HEK293 (cell line): Measurements from ENCODE around the gene AP5S1.
A peak's percentile ranks its signal among the peaks of the same experiment; 100 is the strongest.

Experiments used
- BCL6B ChIP-seq: fragments of 450-650 bp; formaldehyde crosslinking; IDR thresholded peaks from 2 replicates; pipeline ENCODE4 v1.5.1; 2017; ENCODE audit warnings: missing biosample characterization, missing genetic modification characterization
- ELK4 ChIP-seq: IDR thresholded peaks from 2 replicates; pipeline ENCODE4 v1.6.1; 2011; ENCODE audit warnings: mild to moderate bottlenecking, low read depth, low read length, borderline replicate concordance
- GLI2 ChIP-seq: fragments of 450-650 bp; formaldehyde crosslinking; IDR thresholded peaks from 2 replicates; pipeline ENCODE4; 2017; ENCODE audit warnings: missing biosample characterization, missing genetic modification characterization, low read depth, borderline replicate concordance
- KLF8 ChIP-seq: fragments of 450-650 bp; formaldehyde crosslinking; IDR thresholded peaks from 2 replicates; pipeline ENCODE4 v1.5.1; 2016; ENCODE audit warnings: missing biosample characterization, missing genetic modification characterization
- RBAK ChIP-seq: fragments of 450-650 bp; formaldehyde crosslinking; IDR thresholded peaks from 2 replicates; pipeline ENCODE4 v1.5.1; 2016; ENCODE audit warnings: missing biosample characterization, missing genetic modification characterization
- ZBTB44 ChIP-seq: fragments of 450-650 bp; IDR thresholded peaks from 2 replicates; pipeline ENCODE4 v1.5.1; 2018; ENCODE audit warnings: missing biosample characterization, mild to moderate bottlenecking, missing genetic modification characterization
- ZFP3 ChIP-seq: fragments of 450-650 bp; formaldehyde crosslinking; IDR thresholded peaks from 2 replicates; pipeline ENCODE4 v1.5.1; 2016; ENCODE audit warnings: low read depth, missing biosample characterization, missing genetic modification characterization
- ZNF10 ChIP-seq: fragments of 450-650 bp; formaldehyde crosslinking; IDR thresholded peaks from 2 replicates; pipeline ENCODE4 v1.5.1; 2017; ENCODE audit warnings: missing biosample characterization, missing genetic modification characterization
- ZNF121 ChIP-seq: fragments of 450-650 bp; formaldehyde crosslinking; IDR thresholded peaks from 2 replicates; pipeline ENCODE4 v1.5.1; 2016; ENCODE audit warnings: missing biosample characterization, missing genetic modification characterization
- ZNF138 ChIP-seq: fragments of 450-650 bp; formaldehyde crosslinking; IDR thresholded peaks from 2 replicates; pipeline ENCODE4 v1.5.1; 2016; ENCODE audit warnings: missing biosample characterization, missing genetic modification characterization, borderline replicate concordance
- ZNF202 ChIP-seq: fragments of 450-650 bp; formaldehyde crosslinking; IDR thresholded peaks from 2 replicates; pipeline ENCODE4 v1.5.1; 2016; ENCODE audit warnings: missing biosample characterization, missing genetic modification characterization, borderline replicate concordance
- ZNF239 ChIP-seq: fragments of 450-650 bp; formaldehyde crosslinking; IDR thresholded peaks from 2 replicates; pipeline ENCODE4 v1.5.1; 2016; ENCODE audit warnings: missing biosample characterization, missing genetic modification characterization
- ZNF248 ChIP-seq: fragments of 450-650 bp; formaldehyde crosslinking; IDR thresholded peaks from 2 replicates; pipeline ENCODE4 v1.5.1; 2017; ENCODE audit warnings: missing biosample characterization, missing genetic modification characterization
- ZNF324 ChIP-seq: fragments of 450-650 bp; formaldehyde crosslinking; IDR thresholded peaks from 2 replicates; pipeline ENCODE4 v1.5.1; 2016; ENCODE audit warnings: missing biosample characterization, missing genetic modification characterization
- ZNF335 ChIP-seq: fragments of 450-650 bp; formaldehyde crosslinking; conservative IDR thresholded peaks from 2 replicates; pipeline ENCODE4 v1.5.1; 2016; ENCODE audit warnings: missing biosample characterization, missing genetic modification characterization
- ZNF544 ChIP-seq: fragments of 450-650 bp; formaldehyde crosslinking; IDR thresholded peaks from 2 replicates; pipeline ENCODE4 v1.5.0; 2017; ENCODE audit warnings: missing biosample characterization, missing genetic modification characterization
- ZNF610 ChIP-seq: fragments of 450-650 bp; formaldehyde crosslinking; IDR thresholded peaks from 2 replicates; pipeline ENCODE4 v1.5.1; 2016; ENCODE audit warnings: missing biosample characterization, missing genetic modification characterization, borderline replicate concordance
- ZNF621 ChIP-seq: fragments of 450-650 bp; formaldehyde crosslinking; IDR thresholded peaks from 2 replicates; pipeline ENCODE4 v1.5.1; 2017; ENCODE audit warnings: missing biosample characterization, missing genetic modification characterization
- ZNF660 ChIP-seq: fragments of 450-650 bp; IDR thresholded peaks from 2 replicates; pipeline ENCODE4 v1.5.1; 2018; ENCODE audit warnings: missing biosample characterization, mild to moderate bottlenecking, missing genetic modification characterization
- ZNF704 ChIP-seq: fragments of 450-650 bp; formaldehyde crosslinking; IDR thresholded peaks from 2 replicates; pipeline ENCODE4 v1.5.1; 2016; ENCODE audit warnings: missing biosample characterization, missing genetic modification characterization
- ZNF707 ChIP-seq: fragments of 450-650 bp; formaldehyde crosslinking; IDR thresholded peaks from 2 replicates; pipeline ENCODE4 v1.5.1; 2016; ENCODE audit warnings: missing biosample characterization, missing genetic modification characterization
- ZNF830 ChIP-seq: fragments of 450-650 bp; IDR thresholded peaks from 2 replicates; pipeline ENCODE4 v1.5.0; 2018; ENCODE audit warnings: missing biosample characterization, missing genetic modification characterization, low read depth, mild to moderate bottlenecking, moderate library complexity
- ZSCAN30 ChIP-seq: fragments of 450-650 bp; IDR thresholded peaks from 2 replicates; pipeline ENCODE4 v1.5.1; 2018; ENCODE audit warnings: missing biosample characterization, mild to moderate bottlenecking, missing genetic modification characterization, moderate library complexity
- TF ChIP-seq, protein P1 (sequence below): fragments of 450-650 bp; formaldehyde crosslinking; IDR thresholded peaks from 2 replicates; pipeline ENCODE4 v1.5.1; 2017; ENCODE audit warnings: missing biosample characterization, mild to moderate bottlenecking, missing genetic modification characterization, moderate library complexity
- TF ChIP-seq, protein P2 (sequence below): fragments of 450-650 bp; formaldehyde crosslinking; IDR thresholded peaks from 2 replicates; pipeline ENCODE4 v1.5.1; 2016; ENCODE audit warnings: missing biosample characterization, missing genetic modification characterization
- TF ChIP-seq, protein P3 (sequence below): sonication (generic); formaldehyde crosslinking; IDR thresholded peaks from 2 replicates; pipeline ENCODE4 v1.8.1; 2022; ENCODE audit warnings: mild to moderate bottlenecking, moderate library complexity, missing genetic modification reagents
- TF ChIP-seq, protein P4 (sequence below): fragments of 450-650 bp; formaldehyde crosslinking; IDR thresholded peaks from 2 replicates; pipeline ENCODE4 v1.5.1; 2016; ENCODE audit warnings: missing biosample characterization, missing genetic modification characterization, borderline replicate concordance

AP5S1 gene

DNA sequence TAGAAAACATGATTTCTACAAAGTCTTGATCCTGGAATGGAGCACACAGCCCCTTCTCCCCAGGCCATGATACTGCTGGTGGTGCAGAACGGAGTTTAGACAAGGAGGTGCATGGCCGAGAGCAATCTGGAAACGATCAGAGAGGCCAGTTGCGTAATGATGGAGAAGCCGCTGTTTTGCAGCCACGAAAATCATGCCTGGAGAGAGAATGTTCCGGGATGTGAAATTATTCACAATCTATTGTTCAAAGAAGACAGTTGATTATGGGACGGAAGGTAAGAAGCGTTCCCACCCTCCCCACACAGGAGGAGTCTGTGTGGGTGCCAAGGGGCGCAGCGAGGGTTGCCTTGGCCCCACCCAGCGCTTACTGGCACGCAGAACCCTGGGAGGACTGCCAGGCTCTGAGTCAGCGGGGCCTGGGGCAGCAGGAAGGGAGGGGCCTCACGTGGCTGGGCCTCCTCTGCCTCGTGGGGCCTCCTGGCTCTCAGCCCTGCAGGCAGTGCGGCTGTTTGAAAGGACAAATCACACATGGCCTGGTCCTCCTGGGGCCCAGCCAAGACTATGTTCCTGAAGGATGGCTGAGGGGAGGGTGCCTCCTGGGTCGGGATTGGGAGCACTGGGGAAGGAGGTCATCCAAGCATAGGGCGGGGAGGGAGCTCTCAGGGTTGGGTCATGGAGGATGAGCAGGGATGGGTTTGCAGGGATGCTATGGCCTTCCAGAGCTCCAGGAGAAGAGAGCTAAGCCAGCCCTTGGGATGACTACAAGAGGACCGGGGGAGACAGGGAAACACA, 8.7 kb upstream of the AP5S1 start (continued):
- TF ChIP-seq RBAK (tag by site-specific recombination), result no peak
- peak; percentile 85 for TF ChIP-seq ZBTB44 (tag by site-specific recombination)
- no peak for TF ChIP-seq ZNF138
- TF ChIP-seq, protein P1, sequence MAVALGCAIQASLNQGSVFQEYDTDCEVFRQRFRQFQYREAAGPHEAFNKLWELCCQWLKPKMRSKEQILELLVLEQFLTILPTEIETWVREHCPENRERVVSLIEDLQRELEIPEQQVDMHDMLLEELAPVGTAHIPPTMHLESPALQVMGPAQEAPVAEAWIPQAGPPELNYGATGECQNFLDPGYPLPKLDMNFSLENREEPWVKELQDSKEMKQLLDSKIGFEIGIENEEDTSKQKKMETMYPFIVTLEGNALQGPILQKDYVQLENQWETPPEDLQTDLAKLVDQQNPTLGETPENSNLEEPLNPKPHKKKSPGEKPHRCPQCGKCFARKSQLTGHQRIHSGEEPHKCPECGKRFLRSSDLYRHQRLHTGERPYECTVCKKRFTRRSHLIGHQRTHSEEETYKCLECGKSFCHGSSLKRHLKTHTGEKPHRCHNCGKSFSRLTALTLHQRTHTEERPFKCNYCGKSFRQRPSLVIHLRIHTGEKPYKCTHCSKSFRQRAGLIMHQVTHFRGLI (tag by site-specific recombination), result no peak
- TF ChIP-seq ZNF830 (tag by site-specific recombination), result no peak
- peak; percentile 95 for TF ChIP-seq ZSCAN30 (tag by site-specific recombination)
- no peak for TF ChIP-seq ZNF10
- peak; percentile 77; the same call in 1 of the 2 replicates for TF ChIP-seq ZNF610 (tag by site-specific recombination)
- TF ChIP-seq ZNF121 (tag by site-specific recombination), result no peak
- no peak for TF ChIP-seq BCL6B (tag by site-specific recombination)
- no peak; the same call in 1 of the 2 replicates for TF ChIP-seq ZNF660 (tag by site-specific recombination)
- TF ChIP-seq ZNF707 (tag by site-specific recombination), result no peak
- TF ChIP-seq, protein P2, sequence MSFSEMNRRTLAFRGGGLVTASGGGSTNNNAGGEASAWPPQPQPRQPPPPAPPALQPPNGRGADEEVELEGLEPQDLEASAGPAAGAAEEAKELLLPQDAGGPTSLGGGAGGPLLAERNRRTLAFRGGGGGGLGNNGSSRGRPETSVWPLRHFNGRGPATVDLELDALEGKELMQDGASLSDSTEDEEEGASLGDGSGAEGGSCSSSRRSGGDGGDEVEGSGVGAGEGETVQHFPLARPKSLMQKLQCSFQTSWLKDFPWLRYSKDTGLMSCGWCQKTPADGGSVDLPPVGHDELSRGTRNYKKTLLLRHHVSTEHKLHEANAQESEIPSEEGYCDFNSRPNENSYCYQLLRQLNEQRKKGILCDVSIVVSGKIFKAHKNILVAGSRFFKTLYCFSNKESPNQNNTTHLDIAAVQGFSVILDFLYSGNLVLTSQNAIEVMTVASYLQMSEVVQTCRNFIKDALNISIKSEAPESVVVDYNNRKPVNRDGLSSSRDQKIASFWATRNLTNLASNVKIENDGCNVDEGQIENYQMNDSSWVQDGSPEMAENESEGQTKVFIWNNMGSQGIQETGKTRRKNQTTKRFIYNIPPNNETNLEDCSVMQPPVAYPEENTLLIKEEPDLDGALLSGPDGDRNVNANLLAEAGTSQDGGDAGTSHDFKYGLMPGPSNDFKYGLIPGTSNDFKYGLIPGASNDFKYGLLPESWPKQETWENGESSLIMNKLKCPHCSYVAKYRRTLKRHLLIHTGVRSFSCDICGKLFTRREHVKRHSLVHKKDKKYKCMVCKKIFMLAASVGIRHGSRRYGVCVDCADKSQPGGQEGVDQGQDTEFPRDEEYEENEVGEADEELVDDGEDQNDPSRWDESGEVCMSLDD (tag by site-specific recombination), result peak; percentile 97
- TF ChIP-seq ZNF202, result no peak
- TF ChIP-seq ZNF544 (tag by site-specific recombination), result no peak
- TF ChIP-seq, protein P3, sequence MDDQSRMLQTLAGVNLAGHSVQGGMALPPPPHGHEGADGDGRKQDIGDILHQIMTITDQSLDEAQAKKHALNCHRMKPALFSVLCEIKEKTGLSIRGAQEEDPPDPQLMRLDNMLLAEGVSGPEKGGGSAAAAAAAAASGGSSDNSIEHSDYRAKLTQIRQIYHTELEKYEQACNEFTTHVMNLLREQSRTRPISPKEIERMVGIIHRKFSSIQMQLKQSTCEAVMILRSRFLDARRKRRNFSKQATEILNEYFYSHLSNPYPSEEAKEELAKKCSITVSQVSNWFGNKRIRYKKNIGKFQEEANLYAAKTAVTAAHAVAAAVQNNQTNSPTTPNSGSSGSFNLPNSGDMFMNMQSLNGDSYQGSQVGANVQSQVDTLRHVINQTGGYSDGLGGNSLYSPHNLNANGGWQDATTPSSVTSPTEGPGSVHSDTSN, result peak; percentile 91
- peak; percentile 92 for TF ChIP-seq ZNF335 (tag by site-specific recombination)
- no peak for TF ChIP-seq ELK4
- TF ChIP-seq, protein P4, sequence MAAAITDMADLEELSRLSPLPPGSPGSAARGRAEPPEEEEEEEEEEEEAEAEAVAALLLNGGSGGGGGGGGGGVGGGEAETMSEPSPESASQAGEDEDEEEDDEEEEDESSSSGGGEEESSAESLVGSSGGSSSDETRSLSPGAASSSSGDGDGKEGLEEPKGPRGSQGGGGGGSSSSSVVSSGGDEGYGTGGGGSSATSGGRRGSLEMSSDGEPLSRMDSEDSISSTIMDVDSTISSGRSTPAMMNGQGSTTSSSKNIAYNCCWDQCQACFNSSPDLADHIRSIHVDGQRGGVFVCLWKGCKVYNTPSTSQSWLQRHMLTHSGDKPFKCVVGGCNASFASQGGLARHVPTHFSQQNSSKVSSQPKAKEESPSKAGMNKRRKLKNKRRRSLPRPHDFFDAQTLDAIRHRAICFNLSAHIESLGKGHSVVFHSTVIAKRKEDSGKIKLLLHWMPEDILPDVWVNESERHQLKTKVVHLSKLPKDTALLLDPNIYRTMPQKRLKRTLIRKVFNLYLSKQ, result no peak
- TF ChIP-seq ZNF621 (tag by site-specific recombination), result no peak
- TF ChIP-seq ZNF704 (tag by site-specific recombination), result no peak
- no peak for TF ChIP-seq ZFP3 (tag by site-specific recombination)
- peak; percentile 67; the same call in 1 of the 2 replicates for TF ChIP-seq ZNF324 (tag by site-specific recombination)
- TF ChIP-seq ZNF239 (tag by site-specific recombination), result no peak
- peak; percentile 98 for TF ChIP-seq KLF8 (tag by site-specific recombination)
- no peak for TF ChIP-seq GLI2 (tag by site-specific recombination)
- no peak for TF ChIP-seq ZNF248
